HL-60 (cell line): ENCODE measurements around the gene TBC1D20.

Experiments
- DNase-seq, 2 experiments: peaks; one replicate each; pipeline ENCODE4 v3.0.0-alpha.2; 2010 to 2020; ENCODE audit warnings: low read depth in 1 of 2, low spot score in 1 of 2
- H3K27ac ChIP-seq: fragments of 250-450 bp; sonication (Bioruptor Pico); replicated peaks from 2 replicates; pipeline ENCODE4 v1.5.1; 2020; ENCODE audit warnings: mild to moderate bottlenecking, moderate library complexity
- H3K27me3 ChIP-seq: fragments of 250-450 bp; sonication (Bioruptor Pico); 2 replicates; pipeline ENCODE4 v1.5.1; 2021; ENCODE audit warnings: mild to moderate bottlenecking, moderate library complexity; ENCODE audit not compliant: insufficient read depth, poor library complexity, severe bottlenecking
- H3K4me3 ChIP-seq: replicated peaks from 2 replicates; pipeline ENCODE4 v1.5.1; 2011; ENCODE audit warnings: mild to moderate bottlenecking, control low read depth, low read length; ENCODE audit not compliant: insufficient read depth
- CTCF ChIP-seq: IDR thresholded peaks from one replicate; pipeline ENCODE4 v1.5.1; 2011; ENCODE audit warnings: low read length, control low read depth, inconsistent platforms; ENCODE audit not compliant: insufficient read depth
- GABPA ChIP-seq: IDR thresholded peaks from 2 replicates; pipeline ENCODE4 v1.6.1; 2012; ENCODE audit warnings: low read depth
- POLR2AphosphoS5 ChIP-seq: IDR thresholded peaks from 2 replicates; pipeline ENCODE4 v1.6.1; 2012; ENCODE audit warnings: low read depth
- SPI1 ChIP-seq: IDR thresholded peaks from 2 replicates; pipeline ENCODE4 v1.6.1; 2012; ENCODE audit warnings: low read depth, mild to moderate bottlenecking, borderline replicate concordance
- TF ChIP-seq, protein P1 (sequence below): IDR thresholded peaks from 2 replicates; pipeline ENCODE4 v1.6.1; 2012; ENCODE audit warnings: low read depth; ENCODE audit not compliant: insufficient replicate concordance

Gene TBC1D20

DNA sequence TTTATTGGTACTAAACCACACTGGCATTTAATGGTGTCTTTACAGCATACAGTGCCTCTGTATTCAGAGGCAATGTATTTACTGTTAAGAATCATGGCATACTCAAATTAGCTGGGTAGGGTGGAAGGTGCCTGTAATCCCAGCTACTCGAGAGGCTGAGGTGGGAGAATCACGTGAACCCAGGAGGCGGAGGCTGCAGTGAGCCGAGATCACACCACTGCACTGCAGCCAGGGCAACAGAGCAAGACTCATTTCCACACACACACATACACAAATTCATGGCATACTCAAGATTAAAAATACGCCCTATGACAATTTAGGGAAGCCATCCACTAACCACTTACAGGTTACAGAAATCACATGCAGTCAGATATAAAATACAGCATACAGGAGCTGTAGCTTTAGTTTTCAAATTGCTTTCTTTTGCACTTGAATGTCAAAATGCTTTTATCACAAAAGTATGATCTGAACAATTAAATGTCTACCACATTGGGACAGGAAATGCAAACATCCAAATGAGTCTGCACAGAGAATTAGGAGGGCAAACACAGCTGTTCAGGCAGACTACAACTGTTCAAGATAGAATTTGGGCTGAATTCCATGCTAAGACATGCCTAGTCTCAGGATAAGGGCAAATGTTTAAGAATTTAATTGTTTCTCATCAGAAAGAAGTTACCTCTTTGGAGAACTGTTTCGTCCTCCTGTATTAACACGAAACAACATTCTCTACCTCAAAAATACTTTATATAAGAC, 44.8 kb upstream of the TBC1D20 start:
- no peak overlapping the region for H3K27ac ChIP-seq
- H3K27me3 ChIP-seq, result no peaks in the 10 kb centered on the region
- no peak overlapping the region for H3K4me3 ChIP-seq
- TF ChIP-seq POLR2AphosphoS5 (no peak), SPI1 (no peak), GABPA (no peak), CTCF (no peak)
- TF ChIP-seq, protein P1, sequence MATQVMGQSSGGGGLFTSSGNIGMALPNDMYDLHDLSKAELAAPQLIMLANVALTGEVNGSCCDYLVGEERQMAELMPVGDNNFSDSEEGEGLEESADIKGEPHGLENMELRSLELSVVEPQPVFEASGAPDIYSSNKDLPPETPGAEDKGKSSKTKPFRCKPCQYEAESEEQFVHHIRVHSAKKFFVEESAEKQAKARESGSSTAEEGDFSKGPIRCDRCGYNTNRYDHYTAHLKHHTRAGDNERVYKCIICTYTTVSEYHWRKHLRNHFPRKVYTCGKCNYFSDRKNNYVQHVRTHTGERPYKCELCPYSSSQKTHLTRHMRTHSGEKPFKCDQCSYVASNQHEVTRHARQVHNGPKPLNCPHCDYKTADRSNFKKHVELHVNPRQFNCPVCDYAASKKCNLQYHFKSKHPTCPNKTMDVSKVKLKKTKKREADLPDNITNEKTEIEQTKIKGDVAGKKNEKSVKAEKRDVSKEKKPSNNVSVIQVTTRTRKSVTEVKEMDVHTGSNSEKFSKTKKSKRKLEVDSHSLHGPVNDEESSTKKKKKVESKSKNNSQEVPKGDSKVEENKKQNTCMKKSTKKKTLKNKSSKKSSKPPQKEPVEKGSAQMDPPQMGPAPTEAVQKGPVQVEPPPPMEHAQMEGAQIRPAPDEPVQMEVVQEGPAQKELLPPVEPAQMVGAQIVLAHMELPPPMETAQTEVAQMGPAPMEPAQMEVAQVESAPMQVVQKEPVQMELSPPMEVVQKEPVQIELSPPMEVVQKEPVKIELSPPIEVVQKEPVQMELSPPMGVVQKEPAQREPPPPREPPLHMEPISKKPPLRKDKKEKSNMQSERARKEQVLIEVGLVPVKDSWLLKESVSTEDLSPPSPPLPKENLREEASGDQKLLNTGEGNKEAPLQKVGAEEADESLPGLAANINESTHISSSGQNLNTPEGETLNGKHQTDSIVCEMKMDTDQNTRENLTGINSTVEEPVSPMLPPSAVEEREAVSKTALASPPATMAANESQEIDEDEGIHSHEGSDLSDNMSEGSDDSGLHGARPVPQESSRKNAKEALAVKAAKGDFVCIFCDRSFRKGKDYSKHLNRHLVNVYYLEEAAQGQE, result no peak
- no peak for DNase-seq

GRCh38 chr20:504632-505075, 42.3 kb upstream of the TBC1D20 start:
- no peak for TF ChIP-seq SPI1
- TF ChIP-seq, protein P1, result no peak
- no peak for TF ChIP-seq POLR2AphosphoS5
- TF ChIP-seq CTCF, result no peak
- no peak for TF ChIP-seq GABPA
- no peaks in the 10 kb centered on the region for H3K27me3 ChIP-seq
- no peak overlapping the region for H3K27ac ChIP-seq
- no peak for DNase-seq
- H3K4me3 ChIP-seq, result no peak overlapping the region

DNA sequence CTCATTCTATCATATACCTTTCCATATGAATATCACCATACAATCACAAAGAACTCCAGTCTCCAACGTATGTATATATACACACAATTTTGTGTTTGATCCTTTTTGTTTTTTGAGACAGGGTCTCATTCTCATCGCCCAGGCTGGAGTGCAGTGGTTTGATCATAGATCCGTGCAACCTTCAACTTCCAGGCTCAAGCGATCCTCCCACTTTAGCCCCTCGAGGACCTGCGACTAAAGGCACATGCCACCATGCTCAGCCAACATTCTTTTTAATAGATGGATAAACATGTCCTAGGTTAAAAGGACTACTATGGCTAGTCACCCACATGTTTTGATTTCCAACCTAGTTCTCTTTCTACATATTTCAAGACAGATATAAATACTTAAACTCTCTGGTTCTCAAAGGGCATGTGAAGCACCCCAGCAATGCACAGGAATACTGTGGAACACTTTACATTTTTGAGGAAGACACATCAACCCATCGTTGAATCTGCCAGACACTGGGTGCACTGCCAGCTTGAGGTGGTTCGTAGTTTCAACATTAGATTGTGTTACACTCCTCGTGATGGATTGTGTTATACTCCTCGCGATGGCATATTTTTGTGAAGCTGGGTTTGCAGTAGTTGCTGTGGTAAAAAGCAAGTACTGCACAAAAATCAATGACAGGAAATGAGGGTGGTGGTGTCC, 40.9 kb upstream of the TBC1D20 start:
- TF ChIP-seq SPI1 (no peak), CTCF (no peak), GABPA (no peak), POLR2AphosphoS5 (no peak)
- TF ChIP-seq, protein P1, result no peak
- no peaks in the 10 kb centered on the region for H3K27me3 ChIP-seq
- H3K27ac ChIP-seq, result no peak overlapping the region
- no peak for DNase-seq
- H3K4me3 ChIP-seq, result no peak overlapping the region
